Measurements from ENCODE around the gene FGD6.

DNA sequence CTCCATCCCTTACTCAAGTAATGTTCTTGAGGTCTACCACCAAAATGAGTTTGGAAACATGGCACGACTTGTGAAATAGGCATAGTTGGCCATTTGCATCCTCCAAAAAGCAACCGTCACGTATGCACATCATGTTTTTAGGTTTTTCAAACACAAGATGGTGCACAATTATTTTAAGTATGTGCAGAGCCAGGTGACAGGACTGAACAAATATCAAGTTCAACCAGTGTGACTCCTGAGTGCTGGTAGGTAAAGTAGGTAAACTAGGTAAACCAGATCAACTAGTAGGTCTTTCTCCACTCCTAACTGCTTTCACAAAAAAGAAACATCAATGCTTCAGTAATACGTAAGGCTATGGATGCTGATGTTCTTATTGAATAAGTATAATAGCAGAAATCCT lies 39.1 kb downstream of the FGD6 start:
- TF ChIP-seq POLR2AphosphoS5 (IDR thresholded peaks at IDR 0.05; ENCODE audit: low read depth, low read length) (no peak), POLR2A (IDR thresholded peaks at IDR 0.05; ENCODE audit: low read depth, low read length) (no peak)
